ENCODE results near the gene LRRC2.
"Not testable (repeated sequence)": the region's sequence is repeated elsewhere in the genome, so short reads cannot be mapped to it uniquely, and the experiment has no call there.

Gene LRRC2

DNA sequence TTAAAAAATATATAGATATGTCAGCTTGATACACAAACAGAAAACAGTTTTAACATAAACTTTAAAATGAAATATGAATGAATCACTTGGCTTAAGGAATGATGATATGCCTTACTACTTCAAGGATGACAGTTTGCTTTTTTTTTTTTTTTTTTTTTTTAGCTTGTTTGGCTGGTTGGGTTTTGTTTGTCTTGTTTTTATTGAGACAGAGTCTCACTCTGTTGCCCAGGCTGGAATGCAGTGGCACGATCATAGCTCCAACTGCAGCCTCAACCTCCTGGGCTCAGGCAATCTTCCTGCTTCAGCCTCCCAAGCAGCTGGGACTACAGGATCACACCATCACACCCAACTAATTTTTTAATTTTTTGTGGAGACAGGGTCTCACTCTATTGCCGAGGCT is 14.5 kb downstream of the LRRC2 start:
- peaks cover 0 to 60% (median 35%) of the 10 kb centered on the region in 10 experiments; a peak in 16 of 20 replicates for H3K4me1 ChIP-seq
- no peak overlapping the region for H3K4me3 ChIP-seq
- H4K20me1 ChIP-seq, result no peaks in the 10 kb centered on the region
- H3K27me3 ChIP-seq, result no peaks in the 10 kb centered on the region
- TF ChIP-seq Cebpa-rat (IDR thresholded peaks at IDR 0.05), result no peak
- peak overlapping the region in 4 of 11 experiments; percentile 74 to 100 (median 75); a peak in 6 of 22 replicates for H3K27ac ChIP-seq
- H3K9me3 ChIP-seq (replicated peaks in 1 of 11), result peaks cover 0 to 37% (median 26%) of the 10 kb centered on the region in 11 experiments; a peak in 17 of 22 replicates
- H3K9ac ChIP-seq, result no peak overlapping the region
- peak overlapping the region in 5 of 11 experiments; percentile 3 to 30 (median 14); a peak in 3 of 22 replicates for H3K4me2 ChIP-seq
- peaks cover 0 to 13% (median 6%) of the 10 kb centered on the region in 11 experiments; a peak in 5 of 22 replicates for H3K36me3 ChIP-seq

DNA sequence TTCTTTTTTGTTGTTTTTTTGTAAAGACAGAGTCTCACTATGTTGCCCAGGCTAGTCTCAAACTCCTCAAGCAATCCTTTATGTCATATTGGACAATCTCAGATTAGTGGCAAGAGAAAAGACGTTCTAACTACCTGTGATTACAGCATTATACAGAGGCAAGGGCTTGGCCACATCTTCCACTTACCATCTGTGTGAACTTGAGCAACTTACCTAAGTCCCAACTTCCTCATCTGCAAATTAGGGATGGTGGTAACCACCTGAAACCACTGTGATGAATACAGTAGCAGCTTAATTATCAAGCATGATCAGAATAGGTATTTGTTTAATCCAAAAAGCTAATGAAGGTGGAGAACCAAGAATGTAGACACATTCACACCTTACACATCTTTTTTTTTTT is 16.1 kb downstream of the LRRC2 start:
- Histone ChIP-seq H3K4me1 (peaks cover 0 to 71% (median 50%) of the 10 kb centered on the region in 10 experiments; a peak in 16 of 20 replicates), H3K27ac (peak overlapping the region in 6 of 11 experiments; percentile 37 to 100 (median 74); a peak in 11 of 22 replicates), H3K9ac (peak overlapping the region in 4 of 11 experiments; percentile 9 to 74 (median 20); a peak in 6 of 22 replicates), H3K4me2 (peak overlapping the region in 9 of 11 experiments; percentile 32 to 83 (median 73); a peak in 17 of 22 replicates), H3K4me3 (no peak overlapping the region), H3K27me3 (no peaks in the 10 kb centered on the region), H3K9me3 (replicated peaks in 1 of 11) (peaks cover 0 to 36% (median 20%) of the 10 kb centered on the region in 11 experiments; a peak in 17 of 22 replicates), H3K36me3 (peaks cover 0 to 13% (median 6%) of the 10 kb centered on the region in 11 experiments; a peak in 5 of 22 replicates), H4K20me1 (no peaks in the 10 kb centered on the region)
- no peak for TF ChIP-seq Cebpa-rat (IDR thresholded peaks at IDR 0.05)

DNA sequence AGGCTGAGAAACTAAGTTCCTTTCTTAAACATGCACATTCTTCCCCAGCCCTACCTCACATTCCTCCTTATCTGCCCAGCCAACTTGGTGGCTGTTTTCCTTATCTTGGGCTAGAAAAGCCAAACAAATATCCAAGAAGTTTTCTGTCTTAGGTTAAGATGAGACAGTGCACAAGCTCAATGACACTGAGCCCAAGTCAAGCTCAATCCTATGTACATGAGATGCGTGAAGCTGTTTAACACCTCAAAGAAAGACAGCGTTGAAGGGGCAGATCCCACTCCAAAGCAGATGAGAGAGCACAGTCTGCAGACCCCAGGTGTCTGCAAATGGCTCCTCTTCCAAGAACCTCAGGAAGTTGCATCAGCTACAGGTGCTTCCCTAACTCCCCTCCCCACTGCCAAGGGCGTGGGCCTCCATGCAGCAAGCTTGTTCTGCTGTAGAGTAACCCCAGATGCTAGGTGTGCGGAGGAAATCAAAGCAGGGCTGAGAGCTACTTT is 16.6 kb downstream of the LRRC2 start:
- peaks cover 0 to 76% (median 56%) of the 10 kb centered on the region in 10 experiments; a peak in 16 of 20 replicates for H3K4me1 ChIP-seq
- no peak overlapping the region for H3K4me3 ChIP-seq
- peak overlapping the region in 6 of 11 experiments; percentile 37 to 100 (median 74); a peak in 11 of 22 replicates for H3K27ac ChIP-seq
- H3K36me3 ChIP-seq, result peaks cover 0 to 13% (median 6%) of the 10 kb centered on the region in 11 experiments; a peak in 5 of 22 replicates
- H3K27me3 ChIP-seq, result no peaks in the 10 kb centered on the region
- peaks cover 0 to 30% (median 20%) of the 10 kb centered on the region in 11 experiments; a peak in 17 of 22 replicates for H3K9me3 ChIP-seq (replicated peaks in 1 of 11)
- H3K4me2 ChIP-seq, result peak overlapping the region in 9 of 11 experiments; percentile 32 to 83 (median 73); a peak in 17 of 22 replicates
- TF ChIP-seq Cebpa-rat (IDR thresholded peaks at IDR 0.05), result peak in 3 of 11 experiments; percentile 7 to 41 (median 22); a peak in 1 of 22 replicates
- no peaks in the 10 kb centered on the region for H4K20me1 ChIP-seq
- H3K9ac ChIP-seq, result peak overlapping the region in 4 of 11 experiments; percentile 9 to 74 (median 38); a peak in 7 of 22 replicates

DNA sequence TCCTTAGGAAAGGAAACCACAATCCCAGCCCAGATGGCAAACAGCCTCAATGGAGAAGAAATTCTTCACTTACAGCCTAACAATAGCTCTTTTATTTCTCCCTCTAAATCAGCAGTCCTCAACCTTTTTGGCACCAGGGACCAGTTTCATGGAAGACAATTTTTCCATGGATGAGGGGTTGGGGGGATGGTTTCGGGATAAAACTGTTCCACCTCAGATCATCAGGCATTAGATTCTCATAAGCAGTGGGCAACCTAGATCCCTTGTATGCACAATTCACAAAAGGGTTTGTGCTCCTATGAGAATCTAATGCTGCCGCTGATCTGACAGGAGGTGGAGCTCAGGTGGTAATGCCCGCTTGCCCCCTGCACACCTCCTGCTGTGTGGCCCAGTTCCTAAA is 17.5 kb downstream of the LRRC2 start:
- peak overlapping the region in 4 of 11 experiments; percentile 73 to 83 (median 78); a peak in 4 of 22 replicates for H3K4me2 ChIP-seq
- peak overlapping the region in 1 of 11 experiments; percentile 74; a peak in 1 of 22 replicates for H3K9ac ChIP-seq
- H3K36me3 ChIP-seq, result peaks cover 0 to 13% (median 6%) of the 10 kb centered on the region in 11 experiments; a peak in 5 of 22 replicates
- not testable (repeated sequence) for H3K4me3 ChIP-seq, H3K27me3 ChIP-seq, H4K20me1 ChIP-seq
- H3K27ac ChIP-seq, result peak overlapping the region in 5 of 11 experiments; percentile 38 to 100 (median 74); a peak in 9 of 22 replicates
- H3K4me1 ChIP-seq, result peaks cover 0 to 79% (median 60%) of the 10 kb centered on the region in 10 experiments; a peak in 16 of 20 replicates
- H3K9me3 ChIP-seq (replicated peaks in 1 of 11), result peaks cover 0 to 23% (median 16%) of the 10 kb centered on the region in 11 experiments; a peak in 17 of 22 replicates

DNA sequence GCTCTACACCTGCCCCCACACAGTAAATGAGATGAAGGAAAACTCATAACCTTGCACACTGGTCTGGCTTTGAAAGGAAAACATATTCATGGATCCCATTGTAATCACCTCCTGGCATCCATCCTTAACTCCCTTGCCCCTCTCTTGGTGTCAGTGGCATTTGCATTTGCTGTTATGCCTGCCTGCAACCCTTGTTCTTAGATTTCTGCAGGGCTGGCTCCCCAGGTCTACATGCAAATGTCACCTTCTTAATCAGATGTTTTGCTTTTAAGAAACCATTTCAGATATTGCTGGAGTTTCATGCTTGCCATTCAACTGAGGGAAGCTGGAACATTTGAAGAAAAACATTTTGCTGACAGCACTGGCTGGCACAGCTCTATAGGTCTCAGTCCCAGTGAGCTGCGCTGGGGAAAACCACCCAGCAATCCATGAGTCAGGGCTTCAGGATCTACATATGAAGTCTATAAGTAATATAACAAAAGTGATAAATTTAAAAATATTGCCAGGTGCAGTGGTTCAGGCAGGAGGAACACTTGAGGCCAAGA is 19.1 kb downstream of the LRRC2 start:
- peaks cover 9 to 86% (median 69%) of the 10 kb centered on the region in 10 experiments for H3K4me1 ChIP-seq

DNA sequence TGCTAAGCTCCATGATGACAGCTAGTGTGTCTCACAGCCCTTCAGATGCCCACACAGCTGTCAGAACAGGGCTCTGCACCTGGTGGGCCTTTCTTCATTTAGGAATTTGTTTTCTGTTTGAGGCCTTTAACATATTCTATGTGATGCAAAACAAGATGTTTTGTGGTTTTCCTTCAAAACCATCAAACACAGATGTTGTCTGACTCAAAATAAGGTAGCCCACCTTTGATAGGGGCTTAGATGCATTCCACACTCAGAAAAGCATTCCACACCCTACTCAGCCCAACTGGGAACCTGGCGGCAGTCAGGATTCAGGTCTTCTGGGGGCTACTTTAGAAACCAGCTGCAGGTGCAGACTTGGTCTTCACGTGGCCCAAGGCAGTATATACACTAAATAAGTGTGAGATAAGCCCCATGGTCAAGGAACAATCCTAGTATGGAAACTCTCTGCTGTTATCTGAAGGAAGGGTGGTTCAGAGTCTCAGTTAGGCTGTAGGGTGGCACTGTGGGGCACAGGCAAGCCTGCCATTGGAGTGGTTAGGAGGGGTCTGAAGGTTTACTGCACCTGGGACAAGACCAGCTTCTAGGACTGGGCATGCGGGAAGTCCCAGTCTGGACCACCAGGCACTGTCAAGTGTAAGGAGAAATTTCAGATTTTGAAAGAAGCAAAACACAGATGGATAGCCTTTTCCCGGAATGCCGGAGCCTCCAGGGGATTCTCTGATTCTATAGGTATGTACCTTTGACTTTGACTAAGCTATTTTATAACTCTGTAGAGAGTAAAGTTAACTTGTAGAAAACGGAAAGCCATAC is 20.1 kb downstream of the LRRC2 start:
- Histone ChIP-seq H3K36me3 (peaks cover 0 to 6% (median 2%) of the 10 kb centered on the region in 11 experiments; a peak in 5 of 22 replicates), H3K27me3 (no peaks in the 10 kb centered on the region), H3K9me3 (replicated peaks in 1 of 11) (peaks cover 0 to 16% (median 13%) of the 10 kb centered on the region in 11 experiments; a peak in 17 of 22 replicates), H3K4me1 (peaks cover 17 to 91% (median 76%) of the 10 kb centered on the region in 10 experiments), H3K27ac (peak overlapping the region in 7 of 11 experiments; percentile 14 to 100 (median 60); a peak in 13 of 22 replicates), H3K4me2 (peak overlapping the region in 8 of 11 experiments; percentile 15 to 71 (median 64); a peak in 16 of 22 replicates), H4K20me1 (no peaks in the 10 kb centered on the region), H3K9ac (peak overlapping the region in 5 of 11 experiments; percentile 5 to 60 (median 57); a peak in 7 of 22 replicates), H3K4me3 (no peak overlapping the region)
- TF ChIP-seq Cebpa-rat (IDR thresholded peaks at IDR 0.05), result no peak

More for the DNA sequence above, 19.1 kb downstream of the LRRC2 start:
- Histone ChIP-seq H3K9me3 (replicated peaks in 1 of 11) (peaks cover 0 to 22% (median 16%) of the 10 kb centered on the region in 11 experiments; a peak in 17 of 22 replicates), H3K27me3 (no peaks in the 10 kb centered on the region), H4K20me1 (no peaks in the 10 kb centered on the region), H3K9ac (peak overlapping the region in 2 of 11 experiments; percentile 39 to 60; a peak in 1 of 22 replicates), H3K27ac (peak overlapping the region in 5 of 11 experiments; percentile 36 to 100 (median 68); a peak in 9 of 22 replicates), H3K4me3 (no peak overlapping the region), H3K4me2 (peak overlapping the region in 5 of 11 experiments; percentile 26 to 71 (median 68); a peak in 12 of 22 replicates), H3K36me3 (peaks cover 0 to 13% (median 6%) of the 10 kb centered on the region in 11 experiments; a peak in 5 of 22 replicates)
- TF ChIP-seq Cebpa-rat (IDR thresholded peaks at IDR 0.05), result no peak

DNA sequence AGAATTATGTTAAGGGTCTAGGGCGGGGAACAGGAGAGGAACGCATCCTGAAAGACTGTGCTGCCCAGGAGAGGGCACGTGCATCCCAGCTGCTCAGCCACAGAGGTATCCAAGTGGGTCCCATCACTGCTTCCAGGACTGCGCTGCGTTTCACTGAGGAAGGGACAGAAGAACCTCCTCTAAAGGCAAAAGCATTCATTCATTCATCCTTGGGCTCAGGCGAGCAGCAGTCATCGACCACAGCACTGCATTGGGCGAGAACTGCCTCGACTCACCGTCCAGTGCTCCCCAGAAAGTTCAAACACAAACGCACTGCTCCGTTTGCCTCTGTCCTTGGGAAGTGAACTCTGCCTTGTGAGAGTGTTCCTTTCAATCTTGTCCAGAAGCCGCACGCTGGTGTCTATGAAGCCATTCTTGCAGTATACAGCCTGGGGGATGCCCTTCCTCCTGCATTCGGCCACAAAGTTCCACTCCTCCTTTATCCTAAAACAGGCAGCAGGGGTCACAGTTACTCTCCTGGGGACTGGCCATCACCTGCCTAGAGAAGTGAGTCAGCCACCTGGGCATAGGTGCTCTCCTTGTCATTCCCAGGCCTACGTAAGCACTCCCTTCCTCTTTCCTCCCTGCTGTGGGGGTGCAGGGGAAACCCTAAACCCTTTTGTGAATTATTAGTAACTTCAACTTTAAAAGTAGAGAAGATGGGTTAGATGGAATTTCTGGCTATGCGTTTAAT is 21.2 kb downstream of the LRRC2 start:
- peaks cover 0 to 8% (median 6%) of the 10 kb centered on the region in 11 experiments; a peak in 13 of 22 replicates for H3K9me3 ChIP-seq (replicated peaks in 1 of 11)
- H3K4me3 ChIP-seq, result no peak overlapping the region
- H3K27ac ChIP-seq, result peak overlapping the region in 6 of 11 experiments; percentile 31 to 100 (median 64); a peak in 12 of 22 replicates
- no peaks in the 10 kb centered on the region for H4K20me1 ChIP-seq
- peak overlapping the region in 8 of 11 experiments; percentile 15 to 71 (median 64); a peak in 16 of 22 replicates for H3K4me2 ChIP-seq
- H3K27me3 ChIP-seq, result no peaks in the 10 kb centered on the region
- peaks cover 20 to 95% (median 81%) of the 10 kb centered on the region in 10 experiments for H3K4me1 ChIP-seq
- no peaks in the 10 kb centered on the region; a peak in 1 of 22 replicates for H3K36me3 ChIP-seq
- no peak for TF ChIP-seq Cebpa-rat (IDR thresholded peaks at IDR 0.05)
- peak overlapping the region in 4 of 11 experiments; percentile 16 to 60 (median 42); a peak in 7 of 22 replicates for H3K9ac ChIP-seq
